Activated CD4-positive, alpha-beta T cell treated with anti-CD3 and anti-CD28 coated beads for 48 hours (primary cell): ENCODE results near the gene ST8SIA5.

Source experiments
- DNase-seq: peaks from one replicate; pipeline ENCODE4 v3.0.0-alpha.2; 2020

ST8SIA5 gene

DNA sequence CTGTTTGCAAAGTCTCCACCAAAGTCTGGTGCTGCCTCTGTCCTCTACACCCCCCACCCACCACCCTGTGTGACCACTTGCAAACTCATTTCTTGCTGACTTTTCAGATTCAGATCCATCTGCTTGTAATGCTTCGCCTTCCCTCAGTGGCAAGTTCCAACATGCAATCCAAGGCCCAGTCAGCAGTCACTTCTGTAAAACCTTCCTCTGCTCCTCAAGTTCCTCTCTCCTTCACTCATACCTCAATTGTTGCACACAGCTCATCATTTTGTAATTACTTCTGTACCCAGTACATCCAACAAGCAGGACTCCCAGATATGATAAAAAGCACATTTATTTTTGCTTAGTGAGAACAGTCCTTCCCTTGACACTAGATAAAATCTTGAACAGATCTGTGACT, 93.3 kb downstream of the ST8SIA5 start:
- no peak for DNase-seq

DNA sequence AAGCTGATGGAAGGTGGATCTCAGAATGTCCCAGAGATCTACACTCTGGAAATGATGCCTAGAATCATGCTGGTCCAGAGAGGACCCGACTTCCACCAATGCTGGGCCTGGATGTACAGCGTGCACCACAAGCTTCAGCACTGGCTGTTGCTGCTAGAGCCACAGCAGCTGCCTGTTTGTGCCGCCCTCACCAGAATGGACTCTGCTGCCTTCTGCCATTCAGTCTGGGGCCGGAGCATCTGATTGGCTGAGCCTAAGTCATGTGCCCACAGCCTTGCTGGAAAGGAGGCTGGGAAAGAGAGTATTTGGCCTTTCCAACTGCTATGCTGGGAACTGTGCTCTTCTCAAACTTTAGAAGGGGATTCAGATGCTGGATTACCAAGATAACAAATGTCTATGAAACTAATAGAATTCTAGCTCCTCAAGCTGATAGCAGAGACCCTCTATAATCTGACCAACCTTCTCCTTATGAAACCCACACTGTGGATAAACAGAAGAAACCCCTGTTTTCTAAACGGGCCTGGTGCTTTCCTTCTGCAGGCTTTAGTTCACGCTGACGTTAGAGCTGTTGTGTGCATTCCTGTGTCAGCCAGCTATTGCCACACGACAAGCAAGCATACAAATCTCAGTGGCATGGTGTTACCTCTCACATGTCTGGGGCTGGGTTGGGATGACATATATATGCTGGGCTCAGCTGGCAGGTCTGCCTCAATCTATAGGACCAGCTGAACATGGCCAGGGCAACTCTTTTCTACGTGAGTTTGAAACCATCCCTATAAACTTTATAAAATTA, 95.7 kb downstream of the ST8SIA5 start:
- no peak for DNase-seq

- no peak for DNase-seq
Measured at GRCh38 chr18:46659484-46659883, 97.4 kb downstream of the ST8SIA5 start.

DNA sequence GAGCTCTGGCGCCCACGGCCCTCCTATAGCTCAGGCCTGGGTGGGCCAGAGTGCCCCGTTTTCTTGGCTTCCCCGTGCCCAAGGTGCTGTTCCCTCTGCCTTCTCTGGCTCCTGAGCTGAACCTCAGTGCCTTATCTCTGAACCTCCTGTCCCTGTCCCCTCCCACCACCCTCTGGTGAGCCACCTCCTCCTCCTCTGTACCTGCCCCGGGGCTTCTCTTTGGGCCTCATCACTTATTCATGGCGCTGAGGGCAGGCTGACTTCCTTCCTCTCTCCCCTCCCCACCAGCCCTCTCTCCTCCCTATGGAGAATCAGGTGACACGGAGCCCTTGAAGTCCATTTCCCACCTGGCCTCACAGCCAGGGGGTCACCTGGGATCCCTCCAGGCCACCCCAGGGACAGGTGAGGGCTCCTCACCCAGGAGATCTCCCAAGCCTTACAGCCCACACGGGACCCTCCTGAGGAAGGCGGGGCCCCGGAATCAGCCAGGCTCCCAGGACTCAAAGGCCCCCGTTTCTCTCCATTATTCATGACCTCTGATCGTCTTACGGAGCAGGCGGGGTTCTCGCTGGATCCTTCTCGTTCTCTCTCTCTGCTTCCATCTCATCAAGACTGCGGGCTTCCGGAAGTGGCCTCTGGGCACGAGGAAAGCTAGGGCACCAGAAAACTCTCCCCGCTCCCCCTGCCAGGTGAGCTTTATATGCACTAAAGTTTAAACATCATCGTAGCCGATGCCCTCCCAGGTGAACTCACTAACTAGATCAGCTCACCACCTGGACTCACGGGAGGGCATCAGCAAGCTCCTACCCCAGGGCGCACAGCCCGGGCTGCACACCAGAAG, 99.5 kb downstream of the ST8SIA5 start, which contains the start of gene LOXHD1:
TSS of gene LOXHD1 (minus strand) at position 106 of the 841 bp plus-strand sequence. CDS start 187 bp downstream, outside the sequence.
- DNase-seq: no peak

- no peak for DNase-seq
Measured at GRCh38 chr18:46656326-46657114, 100.3 kb downstream of the ST8SIA5 start.

- DNase-seq: no peak
Measured at GRCh38 chr18:46652372-46652771, 104.5 kb downstream of the ST8SIA5 start.

DNA sequence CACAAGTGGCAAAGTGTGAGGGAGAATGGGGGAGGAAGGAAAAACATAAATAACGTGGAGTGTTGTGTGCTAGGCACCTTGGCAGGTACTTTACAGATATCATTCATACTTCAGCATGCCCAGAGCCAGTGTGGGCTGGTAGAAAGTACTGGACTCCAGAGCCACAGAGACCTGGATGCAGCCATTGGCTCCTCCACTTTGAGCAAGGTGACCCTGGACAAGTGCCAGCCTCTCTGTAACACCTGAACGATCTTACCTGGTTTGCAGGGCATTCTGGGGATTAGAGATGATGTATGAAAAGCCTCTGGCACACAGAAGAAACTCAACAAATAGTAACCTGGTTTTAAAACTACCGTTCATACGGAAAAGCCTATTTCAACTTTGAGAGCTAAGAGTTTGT, 106.2 kb downstream of the ST8SIA5 start:
- no peak for DNase-seq

GRCh38 chr18:46649071-46649862, 107.6 kb downstream of the ST8SIA5 start:
- no peak for DNase-seq

- no peak for DNase-seq
Measured at GRCh38 chr18:46646468-46646867, 110.4 kb downstream of the ST8SIA5 start.

DNA sequence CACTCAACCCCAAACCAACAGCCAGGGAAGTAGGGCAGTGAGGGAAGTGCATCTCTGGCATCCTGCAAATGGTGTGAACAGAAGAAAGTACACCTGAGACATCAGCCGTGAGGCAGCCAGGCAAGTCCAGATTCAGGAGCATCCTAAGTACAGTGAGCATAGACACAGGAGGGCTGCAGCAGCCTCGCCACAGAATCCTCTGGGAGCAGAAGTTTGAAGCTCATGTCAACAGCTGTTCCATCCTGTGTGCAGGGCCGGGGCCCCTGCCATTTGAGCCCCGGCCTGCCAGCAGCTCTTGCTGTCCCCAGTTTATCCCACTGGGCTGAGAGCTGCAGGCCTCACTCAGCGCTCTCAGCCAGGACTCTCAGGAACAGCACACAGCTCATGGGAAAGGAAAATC, 114.3 kb downstream of the ST8SIA5 start:
- DNase-seq: no peak

- no peak for DNase-seq
Measured at GRCh38 chr18:46641917-46642316, 114.9 kb downstream of the ST8SIA5 start.

- no peak for DNase-seq
Measured at GRCh38 chr18:46639386-46639785, 117.5 kb downstream of the ST8SIA5 start.

GRCh38 chr18:46636040-46636630, 120.7 kb downstream of the ST8SIA5 start:
- DNase-seq: no peak

GRCh38 chr18:46632401-46633071, 124.3 kb downstream of the ST8SIA5 start:
- DNase-seq: no peak

DNA sequence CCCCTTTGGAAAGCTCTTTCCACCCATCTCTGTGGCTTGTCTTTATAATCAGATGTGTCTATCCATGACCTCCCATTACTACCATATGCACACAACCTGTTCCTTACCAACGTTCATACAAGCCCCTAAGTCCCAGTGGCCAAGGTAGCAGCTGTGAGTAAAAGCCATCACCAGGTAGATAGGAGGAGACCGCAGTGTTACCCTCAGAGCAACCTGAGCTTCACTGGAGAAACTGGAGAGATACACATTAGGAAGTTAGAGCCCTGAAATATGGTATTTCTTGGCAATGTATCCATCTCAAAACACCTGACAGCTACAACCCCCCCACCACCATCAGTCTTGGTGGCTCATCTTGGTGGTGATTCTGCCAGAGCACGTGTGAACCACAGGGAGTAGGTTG, 125.9 kb downstream of the ST8SIA5 start:
- DNase-seq: no peak

DNA sequence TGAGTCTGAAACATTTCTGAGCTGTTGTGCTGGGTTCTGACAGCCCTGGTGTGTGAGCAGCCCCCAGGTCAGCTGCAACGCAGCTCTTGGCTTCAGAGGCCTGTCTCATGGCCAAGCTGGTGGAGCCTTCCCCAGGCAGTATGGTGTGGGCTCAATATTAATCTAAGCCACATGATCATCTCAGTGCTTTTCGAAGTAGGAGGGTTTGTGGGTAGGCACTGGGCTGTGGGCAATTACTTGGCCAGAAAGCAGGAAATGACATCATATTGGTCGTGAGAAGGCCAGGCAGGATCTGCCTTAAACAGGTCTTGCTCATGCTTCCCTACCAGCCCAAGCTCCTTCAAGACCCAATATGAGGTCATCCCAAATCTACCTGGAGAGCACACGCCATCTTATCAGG, 126.7 kb downstream of the ST8SIA5 start:
- peak; percentile 8 for DNase-seq

DNA sequence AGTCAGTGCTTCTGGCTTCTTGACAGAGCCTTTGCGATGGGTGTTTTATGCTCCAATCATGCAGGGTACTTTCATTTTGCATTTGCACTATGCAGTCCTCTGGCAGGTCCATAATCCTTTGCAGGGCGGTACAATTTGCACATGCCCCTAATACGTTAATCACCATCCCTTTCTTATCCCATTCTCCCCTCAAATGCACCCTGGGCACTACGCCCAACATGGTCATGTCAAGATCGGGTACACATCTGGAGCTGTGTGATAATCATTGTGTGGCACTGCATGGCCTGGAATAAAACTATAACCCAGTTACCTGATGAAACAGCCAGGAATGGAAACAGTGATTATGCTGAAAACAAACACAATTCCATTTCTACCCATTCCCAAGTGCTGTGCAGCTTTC, 127.5 kb downstream of the ST8SIA5 start:
- no peak for DNase-seq

DNA sequence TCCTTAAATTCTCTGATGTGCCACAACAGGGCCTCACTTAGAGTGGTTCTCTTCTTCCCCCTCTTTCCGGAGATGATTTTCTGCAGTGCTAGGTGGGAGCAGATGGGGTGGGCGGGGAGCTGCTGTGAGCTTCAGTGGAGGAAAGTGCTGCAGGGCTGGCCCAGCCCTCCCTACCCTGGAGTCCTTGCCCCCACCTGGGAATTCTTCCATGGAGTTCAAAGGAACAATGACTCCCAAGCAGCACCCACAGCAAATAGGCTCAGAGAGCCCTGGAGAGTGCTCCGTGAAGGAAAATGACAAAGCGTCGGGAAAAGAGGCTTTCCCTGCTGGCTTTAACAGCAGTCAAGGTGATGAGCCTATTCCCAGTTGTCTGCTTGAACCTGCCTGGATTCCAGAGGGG, 128.6 kb downstream of the ST8SIA5 start:
- no peak for DNase-seq

- DNase-seq: no peak
Measured at GRCh38 chr18:46627136-46627535, 129.7 kb downstream of the ST8SIA5 start.

- no peak for DNase-seq
Measured at GRCh38 chr18:46625069-46625468, 131.8 kb downstream of the ST8SIA5 start.

GRCh38 chr18:46624127-46624526, 132.7 kb downstream of the ST8SIA5 start:
- DNase-seq: peak; percentile 23
